Measurements from ENCODE around the gene MAGOHB. TPM values are rescaled to one million over a fixed set of nuclear protein-coding genes. Genes with fewer than 3 reads are reported as not detected.

The MAGOHB gene
- total RNA-seq, 1 experiment from 2014 or later = 72.0 TPM

DNA sequence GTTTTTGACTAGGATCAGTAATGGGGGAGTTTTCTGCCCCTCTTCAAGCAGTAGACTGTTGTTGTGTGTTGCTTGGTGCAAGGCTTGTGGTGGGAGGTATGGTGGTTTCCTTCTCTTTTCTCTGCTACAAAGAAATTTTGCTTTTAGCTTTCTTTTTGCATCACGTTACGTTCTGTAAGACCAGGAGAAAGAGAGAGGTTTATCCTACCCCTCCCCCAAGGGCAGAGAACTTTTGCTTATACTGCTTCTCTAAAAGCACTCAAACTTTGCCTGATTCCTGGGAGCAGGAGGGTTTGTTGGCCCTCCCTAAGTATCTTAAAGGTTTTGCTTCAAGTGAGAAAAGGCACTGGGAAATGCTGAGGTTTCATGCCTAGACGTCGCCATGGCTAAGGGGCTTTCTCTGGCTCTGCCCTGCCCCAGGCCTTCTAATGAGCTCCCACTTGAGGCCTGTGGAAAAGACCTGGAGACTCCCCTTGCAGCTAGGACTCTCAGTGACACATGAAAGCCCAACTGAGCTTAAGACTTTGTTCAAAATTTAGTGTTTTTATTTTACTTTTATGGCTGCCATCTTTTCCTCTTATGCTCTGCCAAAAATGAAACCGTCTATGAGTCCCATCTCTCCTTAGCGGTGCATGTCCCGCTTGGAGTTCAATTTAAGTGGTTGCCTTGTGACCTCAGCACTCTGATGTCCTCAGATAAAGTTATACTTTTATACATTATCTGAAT lies 58.5 kb downstream of the MAGOHB start:
- Histone ChIP-seq H3K4me1 (ENCODE audit: insufficient read depth, low read length, poor library complexity, severe bottlenecking) (no peaks in the 10 kb centered on the region), H3K36me3 (ENCODE audit: insufficient read depth, low read length, poor library complexity, severe bottlenecking) (no peaks in the 10 kb centered on the region), H3K27ac (ENCODE audit: low read depth, low read length, poor library complexity, severe bottlenecking) (no peak overlapping the region), H3K27me3 (replicated peaks; ENCODE audit: insufficient read depth, low read depth, low read length, poor library complexity) (no peaks in the 10 kb centered on the region), H3K4me3 (ENCODE audit: low read depth, low read length, poor library complexity, severe bottlenecking) (no peak overlapping the region), H3K9me3 (ENCODE audit: low read depth, low read length, poor library complexity, severe bottlenecking) (no peaks in the 10 kb centered on the region)
- CTCF ChIA-PET = no interaction called here
- no TSS peak for BruUV-seq (replicated peaks)
- TF ChIP-seq EZH2 (IDR thresholded peaks at IDR 0.05; ENCODE audit: borderline replicate concordance, low read depth, low read length, poor library complexity, severe bottlenecking) (no peak), CTCF (conservative IDR thresholded peaks at IDR 0.05; ENCODE audit: low read depth, low read length) (no peak)
- DNase-seq (ENCODE audit: low spot score) = no peak
- POLR2A ChIA-PET (ENCODE audit: low non-redundant PET) = no interaction called here
- intact Hi-C loops (cut with micrococcal nuclease; ENCODE audit: unreplicated experiment) = no loop called here

- Histone ChIP-seq H3K9me3 (ENCODE audit: low read depth, low read length, poor library complexity, severe bottlenecking) (no peaks in the 10 kb centered on the region), H3K4me1 (ENCODE audit: insufficient read depth, low read length, poor library complexity, severe bottlenecking) (no peaks in the 10 kb centered on the region), H3K27ac (ENCODE audit: low read depth, low read length, poor library complexity, severe bottlenecking) (no peak overlapping the region), H3K36me3 (ENCODE audit: insufficient read depth, low read length, poor library complexity, severe bottlenecking) (no peaks in the 10 kb centered on the region), H3K4me3 (ENCODE audit: low read depth, low read length, poor library complexity, severe bottlenecking) (no peak overlapping the region), H3K27me3 (replicated peaks; ENCODE audit: insufficient read depth, low read depth, low read length, poor library complexity) (no peaks in the 10 kb centered on the region)
- TF ChIP-seq EZH2 (IDR thresholded peaks at IDR 0.05; ENCODE audit: borderline replicate concordance, low read depth, low read length, poor library complexity, severe bottlenecking) (no peak), CTCF (conservative IDR thresholded peaks at IDR 0.05; ENCODE audit: low read depth, low read length) (no peak)
- DNase-seq (ENCODE audit: low spot score) = no peak
- no TSS peak for BruUV-seq (replicated peaks)
- ChIA-PET CTCF (no interaction called here), POLR2A (ENCODE audit: low non-redundant PET) (no interaction called here)
- intact Hi-C loops (cut with micrococcal nuclease; ENCODE audit: unreplicated experiment) = no loop called here
These were observed 59.1 kb downstream of the MAGOHB start for GRCh38 chr12:10554228-10554755.

Other genes with a start within 250 kb of the MAGOHB start
- gene KLRK1, start 223.6 kb downstream of the MAGOHB start, total RNA-seq (2021) = 0.17 TPM in 1 of 2 replicates, not detected in the other
- gene KLRC4, start 203.9 kb downstream of the MAGOHB start, total RNA-seq (2021) = not detected in 2 replicates
- not detected in 2 replicates for gene KLRC3, start 193.0 kb downstream of the MAGOHB start, total RNA-seq (2021)
- gene KLRC2, start 177.6 kb downstream of the MAGOHB start, total RNA-seq (2021) = not detected in 2 replicates
- gene KLRC1, start 160.2 kb downstream of the MAGOHB start, total RNA-seq (2021) = not detected in 2 replicates
- 3.8 and 5.1 TPM in 2 replicates for gene EIF2S3B, start 107.7 kb downstream of the MAGOHB start, total RNA-seq (2021)
- gene STYK1, start 60.4 kb upstream of the MAGOHB start, total RNA-seq (2021) = 0.77 and 0.94 TPM in 2 replicates
- gene YBX3, start 109.7 kb upstream of the MAGOHB start, total RNA-seq (2021) = 272 and 288 TPM in 2 replicates
- not detected in 2 replicates for gene TAS2R7, start 189.0 kb upstream of the MAGOHB start, total RNA-seq (2021)
- not detected in 2 replicates for gene TAS2R8, start 193.7 kb upstream of the MAGOHB start, total RNA-seq (2021)
- gene TAS2R9, start 196.6 kb upstream of the MAGOHB start, total RNA-seq (2021) = not detected in 2 replicates
- gene TAS2R10, start 212.7 kb upstream of the MAGOHB start, total RNA-seq (2021) = 1.1 and 1.4 TPM in 2 replicates
- gene PRR4, start 235.9 kb upstream of the MAGOHB start, total RNA-seq (2021) = 5.8 and 6.9 TPM in 2 replicates